Caco-2 (cell line): Measurements from ENCODE around the gene COLEC12. TPM values are rescaled to one million over a fixed set of nuclear protein-coding genes. Genes with fewer than 3 reads are reported as not detected.
A peak's percentile ranks its signal among the peaks of the same experiment; 100 is the strongest.

Experiments used
- BruUV-seq: library from RNA; stranded (reverse); fragments of 400-500 nt; replicated peaks from 2 replicates; lab custom pipeline; 2021; lab: Mats Ljungman, UMichigan
- CTCF ChIA-PET: fragments of 300-600 bp; sonication (Branson Sonifier 250); formaldehyde crosslinking; loops from one replicate; lab custom pipeline; 2022; ENCODE audit warnings: antibody characterized with exemption; lab: Charles Lee
- POLR2A ChIA-PET: fragments of 300-600 bp; sonication (Branson Sonifier 250); formaldehyde crosslinking; loops from one replicate; lab custom pipeline; 2022; ENCODE audit warnings: antibody characterized with exemption; lab: Charles Lee
- DNase-seq, 2 experiments: peaks; one replicate each; pipeline versions ENCODE4 v3.0.0 to v3.0.0-alpha.2; 2020 to 2022
- H3K27me3 ChIP-seq: replicated peaks from 2 replicates; pipeline ENCODE4 v1.6.0; 2011; ENCODE audit warnings: low read length; ENCODE audit not compliant: control insufficient read depth, insufficient read depth
- H3K36me3 ChIP-seq: 2 replicates; pipeline ENCODE4 v1.5.1; 2011; ENCODE audit warnings: low read length; ENCODE audit not compliant: control insufficient read depth, insufficient read depth
- H3K4me1 ChIP-seq: fragments of 250-450 bp; sonication (Bioruptor Pico); 2 replicates; pipeline ENCODE4 v1.5.1; 2020; ENCODE audit warnings: mild to moderate bottlenecking
- H3K4me3 ChIP-seq: 2 replicates; pipeline ENCODE4 v1.5.1; 2011; ENCODE audit warnings: low read depth, mild to moderate bottlenecking, control low read depth, low read length
- H3K9me3 ChIP-seq: fragments of 250-450 bp; sonication (Bioruptor Pico); 2 replicates; pipeline ENCODE4 v1.5.1; 2020; ENCODE audit warnings: mild to moderate bottlenecking, moderate library complexity
- H3K27ac Mint-ChIP-seq: one replicate; pipeline ENCODE4 v1.8.0; 2022; ENCODE audit warnings: mixed read lengths; ENCODE audit not compliant: unreplicated experiment
- H3K27me3 Mint-ChIP-seq: one replicate; pipeline ENCODE4 v1.8.0; 2022; ENCODE audit warnings: mixed read lengths; ENCODE audit not compliant: insufficient read depth, unreplicated experiment
- H3K36me3 Mint-ChIP-seq: one replicate; pipeline ENCODE4 v1.8.0; 2022; ENCODE audit warnings: mild to moderate bottlenecking, mixed read lengths; ENCODE audit not compliant: insufficient read depth, unreplicated experiment
- H3K4me1 Mint-ChIP-seq: one replicate; pipeline ENCODE4 v1.8.0; 2022; ENCODE audit warnings: low read depth, mixed read lengths; ENCODE audit not compliant: unreplicated experiment
- H3K4me3 Mint-ChIP-seq: one replicate; pipeline ENCODE4 v1.8.0; 2022; ENCODE audit warnings: mild to moderate bottlenecking, moderate library complexity, mixed read lengths; ENCODE audit not compliant: unreplicated experiment
- H3K9me3 Mint-ChIP-seq: one replicate; pipeline ENCODE4 v1.8.0; 2022; ENCODE audit warnings: mixed read lengths; ENCODE audit not compliant: unreplicated experiment
- intact Hi-C: fragments of 100-400 bp; cut with micrococcal nuclease; formaldehyde crosslinking; loops from one replicate; pipeline ENCODE4 v1.10.0; 2022; ENCODE audit not compliant: unreplicated experiment
- total RNA-seq: library from RNA; stranded (reverse); gene quantifications from 2 replicates; pipeline ENCODE4 v1.2.3, GENCODE V29; 2022
- TF ChIP-seq, protein P1 (sequence below), 2 experiments: fragments of 200-600 bp in 1 of 2; IDR thresholded peaks; 1 replicate in 1 of 2; 2 replicates in 1 of 2; pipeline versions ENCODE4 v1.5.1 to v1.8.0; 2011 to 2022; ENCODE audit warnings: antibody characterized with exemption in 1 of 2, control low read depth in 1 of 2, inconsistent platforms in 1 of 2, low read depth in 1 of 2, low read length in 1 of 2, mild to moderate bottlenecking in 1 of 2, moderate library complexity in 1 of 2; ENCODE audit not compliant: insufficient read depth in 1 of 2, severe bottlenecking in 1 of 2, unreplicated experiment in 1 of 2

COLEC12 gene
- total RNA-seq, 1 experiment from 2014 or later = 0.09 TPM

- H3K27ac Mint-ChIP-seq = peak overlapping the region; percentile 86
Observed at GRCh38 chr18:361941-362310, 138.6 kb downstream of the COLEC12 start.

DNA sequence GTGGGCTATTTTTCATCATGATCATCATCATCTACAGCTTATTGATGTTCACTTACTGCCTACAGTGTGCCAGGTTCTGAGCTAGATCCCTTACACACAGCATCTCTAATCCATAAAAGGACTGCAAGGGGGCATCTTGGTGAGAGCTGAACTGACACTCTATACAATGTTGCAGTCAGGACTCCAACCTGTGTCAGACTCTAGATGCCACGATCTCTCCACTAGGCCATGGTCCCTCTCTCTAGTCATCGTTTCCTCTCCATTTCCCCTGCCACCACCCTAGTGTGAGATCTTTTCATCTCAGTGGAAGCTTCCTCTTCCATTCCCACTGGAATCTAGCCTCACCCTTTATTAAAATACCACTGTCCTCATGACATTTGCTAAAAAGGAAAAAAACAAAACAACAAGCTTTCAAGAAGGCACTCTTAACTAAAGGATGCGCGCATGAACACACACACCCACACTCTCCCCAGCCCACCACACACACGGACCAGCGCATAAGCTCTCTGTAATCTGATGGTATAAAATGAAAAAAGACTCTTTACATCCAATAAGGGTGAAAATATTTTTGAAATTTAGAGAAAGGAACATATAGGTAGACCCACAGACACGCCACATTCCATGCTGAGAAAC lies 139.3 kb downstream of the COLEC12 start:
- no TSS peak for BruUV-seq
- intact Hi-C loops = no loop called here
- Mint-ChIP-seq H3K4me3 (no peak overlapping the region), H3K4me1 (peaks cover 37% of the 10 kb centered on the region), H3K36me3 (no peaks in the 10 kb centered on the region), H3K27me3 (no peaks in the 10 kb centered on the region), H3K27ac (peak overlapping the region; percentile 86), H3K9me3 (no peaks in the 10 kb centered on the region)
- Histone ChIP-seq H3K4me1 (peaks cover 29% of the 10 kb centered on the region), H3K9me3 (no peaks in the 10 kb centered on the region), H3K36me3 (no peaks in the 10 kb centered on the region), H3K27me3 (no peaks in the 10 kb centered on the region), H3K4me3 (no peak overlapping the region)
- TF ChIP-seq, protein P1, sequence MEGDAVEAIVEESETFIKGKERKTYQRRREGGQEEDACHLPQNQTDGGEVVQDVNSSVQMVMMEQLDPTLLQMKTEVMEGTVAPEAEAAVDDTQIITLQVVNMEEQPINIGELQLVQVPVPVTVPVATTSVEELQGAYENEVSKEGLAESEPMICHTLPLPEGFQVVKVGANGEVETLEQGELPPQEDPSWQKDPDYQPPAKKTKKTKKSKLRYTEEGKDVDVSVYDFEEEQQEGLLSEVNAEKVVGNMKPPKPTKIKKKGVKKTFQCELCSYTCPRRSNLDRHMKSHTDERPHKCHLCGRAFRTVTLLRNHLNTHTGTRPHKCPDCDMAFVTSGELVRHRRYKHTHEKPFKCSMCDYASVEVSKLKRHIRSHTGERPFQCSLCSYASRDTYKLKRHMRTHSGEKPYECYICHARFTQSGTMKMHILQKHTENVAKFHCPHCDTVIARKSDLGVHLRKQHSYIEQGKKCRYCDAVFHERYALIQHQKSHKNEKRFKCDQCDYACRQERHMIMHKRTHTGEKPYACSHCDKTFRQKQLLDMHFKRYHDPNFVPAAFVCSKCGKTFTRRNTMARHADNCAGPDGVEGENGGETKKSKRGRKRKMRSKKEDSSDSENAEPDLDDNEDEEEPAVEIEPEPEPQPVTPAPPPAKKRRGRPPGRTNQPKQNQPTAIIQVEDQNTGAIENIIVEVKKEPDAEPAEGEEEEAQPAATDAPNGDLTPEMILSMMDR (IDR thresholded peaks at IDR 0.05; ENCODE audit: insufficient read depth in 1 of 2, low read depth in 1 of 2, low read length in 1 of 2, severe bottlenecking in 1 of 2, unreplicated experiment in 1 of 2) = no peak
- CTCF ChIA-PET = no interaction called here
- DNase-seq = no peak
- POLR2A ChIA-PET = no interaction called here

More at GRCh38 chr18:361941-362310, 138.6 kb downstream of the COLEC12 start:
- peak overlapping the region; percentile 51 for H3K4me3 Mint-ChIP-seq
- no peaks in the 10 kb centered on the region for H3K27me3 ChIP-seq
- DNase-seq = peak; percentile 55 to 77
- H3K36me3 ChIP-seq = no peaks in the 10 kb centered on the region
- no peaks in the 10 kb centered on the region for H3K9me3 ChIP-seq
- TF ChIP-seq, protein P1 (IDR thresholded peaks at IDR 0.05; ENCODE audit: insufficient read depth in 1 of 2, low read depth in 1 of 2, low read length in 1 of 2, severe bottlenecking in 1 of 2, unreplicated experiment in 1 of 2) = no peak
- peaks cover 29% of the 10 kb centered on the region for H3K4me1 ChIP-seq
- no peaks in the 10 kb centered on the region for H3K27me3 Mint-ChIP-seq
- H3K4me3 ChIP-seq = no peak overlapping the region
- ChIA-PET POLR2A (no interaction called here), CTCF (interaction anchor here (0.5 to 0.7 kb wide), 2 partner anchors 67 to 1083 kb away, joined by 3 read pairs; no protein-coding TSS in a partner anchor)
- no peaks in the 10 kb centered on the region for H3K9me3 Mint-ChIP-seq
- H3K4me1 Mint-ChIP-seq = peaks cover 43% of the 10 kb centered on the region
- BruUV-seq = no TSS peak
- intact Hi-C loops = loop anchor here (1.0 kb wide), 1 partner anchor 40 kb away; no protein-coding TSS in a partner anchor
- H3K36me3 Mint-ChIP-seq = no peaks in the 10 kb centered on the region

DNA sequence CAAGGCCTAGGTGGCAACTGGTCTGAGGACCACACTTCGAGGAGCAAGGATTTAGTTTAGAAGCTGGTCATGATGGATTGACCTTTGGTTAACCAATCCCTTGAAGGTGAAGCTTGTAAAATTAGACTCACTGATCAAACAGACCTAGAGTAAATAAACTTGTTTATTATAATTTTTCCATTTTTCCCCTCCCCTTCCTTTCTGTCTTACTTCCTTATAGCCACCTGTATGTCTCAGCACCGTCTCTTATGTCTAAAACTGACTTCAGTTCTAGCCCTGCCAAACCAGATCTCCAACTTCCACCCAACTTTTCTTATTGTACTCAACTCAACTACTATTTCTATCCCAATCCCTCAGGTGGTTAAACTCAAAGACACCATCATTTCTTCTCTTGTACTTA lies 139.8 kb downstream of the COLEC12 start:
- BruUV-seq = no TSS peak
- no peaks in the 10 kb centered on the region for H3K9me3 ChIP-seq
- H3K36me3 ChIP-seq = no peaks in the 10 kb centered on the region
- Mint-ChIP-seq H3K4me1 (peaks cover 32% of the 10 kb centered on the region), H3K9me3 (no peaks in the 10 kb centered on the region), H3K36me3 (no peaks in the 10 kb centered on the region), H3K27me3 (no peaks in the 10 kb centered on the region), H3K4me3 (no peak overlapping the region), H3K27ac (peak overlapping the region; percentile 86)
- H3K4me1 ChIP-seq = peaks cover 29% of the 10 kb centered on the region
- ChIA-PET POLR2A (no interaction called here), CTCF (no interaction called here)
- TF ChIP-seq, protein P1 (IDR thresholded peaks at IDR 0.05; ENCODE audit: insufficient read depth in 1 of 2, low read depth in 1 of 2, low read length in 1 of 2, severe bottlenecking in 1 of 2, unreplicated experiment in 1 of 2) = no peak
- H3K27me3 ChIP-seq = no peaks in the 10 kb centered on the region
- no peak overlapping the region for H3K4me3 ChIP-seq
- no peak for DNase-seq
- intact Hi-C loops = no loop called here
